Stimulated activated CD4-positive, alpha-beta T cell treated with anti-CD3 and anti-CD28 coated beads, Interleukin-12 subunit alpha, Interleukin-12 subunit beta, amount 100 ng/mL, for 4 hours (primary cell): ENCODE results near the gene EPC2.
"Not testable (repeated sequence)": the region's sequence is repeated elsewhere in the genome, so short reads cannot be mapped to it uniquely, and the experiment has no call there.

Source experiments
- DNase-seq: peaks from one replicate; pipeline ENCODE4 v3.0.0-alpha.2; 2020

The EPC2 gene

GRCh38 chr2:148642112-148642744 lies 2.3 kb upstream of the EPC2 start:
- no peak for DNase-seq

GRCh38 chr2:148642891-148643416 lies 1.6 kb upstream of the EPC2 start:
- no peak for DNase-seq

- no peak for DNase-seq
Measured at GRCh38 chr2:148643421-148643820, 1.1 kb upstream of the EPC2 start.

DNA sequence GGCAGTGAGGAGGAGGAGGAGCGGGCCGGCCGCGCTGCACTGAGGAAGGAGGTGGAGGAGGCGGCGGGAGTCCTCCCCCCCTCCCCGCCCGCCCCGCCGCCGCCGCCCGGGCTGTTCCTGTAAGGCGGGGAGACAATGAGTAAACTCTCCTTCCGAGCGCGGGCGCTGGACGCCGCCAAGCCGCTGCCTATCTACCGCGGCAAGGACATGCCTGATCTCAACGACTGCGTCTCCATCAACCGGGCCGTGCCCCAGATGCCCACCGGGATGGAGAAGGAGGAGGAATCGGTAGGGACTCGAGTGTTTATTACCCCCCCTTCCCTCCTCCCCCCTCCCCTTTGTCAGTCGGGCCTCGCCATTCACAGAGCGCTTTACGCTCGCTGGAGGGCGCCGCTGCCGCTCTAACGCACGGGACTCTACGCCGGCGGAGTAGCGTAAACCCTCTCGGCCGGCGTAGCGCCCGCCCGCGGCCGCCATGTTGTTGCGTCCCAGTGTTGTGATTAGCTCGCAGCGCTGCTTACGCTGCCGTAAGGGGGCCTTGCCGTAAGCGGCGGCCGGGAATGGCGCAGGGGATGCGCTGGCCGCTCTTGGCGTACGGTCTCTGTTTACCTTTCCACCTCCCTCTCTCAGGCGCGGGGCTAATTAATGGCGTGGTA lies 460 bp downstream of the EPC2 start:
- DNase-seq, result peak; percentile 94

GRCh38 chr2:148645539-148646230 lies 1.1 kb downstream of the EPC2 start:
- DNase-seq, result peak; percentile 25

DNA sequence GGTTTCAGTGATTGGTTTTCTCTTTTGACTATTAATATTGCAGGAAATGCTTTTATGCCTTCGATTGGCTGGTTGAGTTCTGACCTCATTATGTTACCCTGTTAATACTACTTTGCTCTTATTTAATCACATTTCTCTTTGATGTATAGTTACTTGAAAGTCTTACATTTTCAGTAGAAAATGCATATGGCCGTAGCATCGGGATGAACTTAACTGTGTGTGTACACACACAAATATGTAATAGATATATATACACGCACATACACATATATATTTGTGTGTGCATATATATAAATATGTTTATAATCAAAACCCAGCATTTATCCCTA lies 1.6 kb downstream of the EPC2 start:
- DNase-seq, result no peak

DNA sequence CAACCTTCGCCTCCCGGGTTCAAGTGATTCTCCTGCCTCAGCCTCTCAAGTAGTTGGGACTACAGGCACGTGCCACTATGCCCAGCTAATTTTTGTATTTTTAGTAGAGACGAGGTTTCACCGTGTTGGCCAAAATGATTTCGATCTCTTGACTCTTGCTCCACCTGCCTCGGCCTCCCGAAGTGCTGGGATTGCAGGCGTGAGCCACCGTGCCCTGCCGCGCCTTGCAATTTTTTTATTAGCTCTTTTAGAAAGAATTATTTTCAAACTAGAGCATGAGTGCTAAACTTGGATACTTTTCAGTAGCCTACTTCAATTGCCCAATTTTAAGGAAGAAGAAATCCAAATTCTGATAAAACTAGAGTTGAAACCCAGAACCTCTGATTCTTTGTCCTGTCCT lies 3.2 kb downstream of the EPC2 start:
- DNase-seq, result not testable (repeated sequence)

DNA sequence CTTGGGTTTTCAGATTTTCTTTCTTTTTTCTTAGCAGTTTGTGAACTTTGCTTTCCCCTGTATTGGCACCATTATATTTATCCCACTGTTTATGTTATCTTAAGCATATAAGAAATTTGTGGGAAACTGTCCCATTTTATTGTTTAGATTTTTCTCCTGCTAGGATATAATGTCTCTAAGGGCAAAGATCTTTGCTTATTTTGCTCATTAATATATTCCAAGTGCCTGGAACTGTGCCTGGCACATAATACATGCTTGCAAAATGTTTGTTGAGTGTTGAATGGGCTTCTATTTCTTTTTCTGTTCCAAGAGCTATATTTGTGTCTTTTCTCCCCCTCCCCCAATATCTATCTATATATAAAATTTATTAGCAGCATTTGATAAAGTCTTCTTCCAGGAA lies 5.4 kb downstream of the EPC2 start:
- DNase-seq, result no peak

- no peak for DNase-seq
Measured at GRCh38 chr2:148650881-148651280, 6.3 kb downstream of the EPC2 start.

- DNase-seq, result no peak
Measured at GRCh38 chr2:148651972-148652371, 7.4 kb downstream of the EPC2 start.

- DNase-seq, result no peak
Measured at GRCh38 chr2:148653437-148653836, 8.9 kb downstream of the EPC2 start.

DNA sequence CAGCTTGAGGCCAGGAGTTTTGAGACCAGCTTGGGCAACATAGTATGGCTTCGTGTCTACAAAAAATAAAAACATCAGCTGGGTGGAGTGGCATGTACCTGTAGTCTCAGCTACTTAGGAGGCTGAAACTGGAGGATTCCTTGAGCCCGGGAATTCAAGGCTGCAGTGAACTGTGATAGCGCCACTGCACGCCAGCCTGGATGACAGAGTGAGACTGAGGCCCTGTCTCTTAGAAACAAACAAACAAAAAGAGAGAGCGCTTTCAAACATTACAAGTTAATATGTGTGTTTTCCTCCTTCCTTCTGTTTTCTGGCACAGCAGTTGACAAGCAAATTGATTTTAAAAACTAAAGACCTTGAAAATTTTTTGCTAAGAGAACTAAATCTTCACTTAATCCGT lies 9.9 kb downstream of the EPC2 start:
- DNase-seq, result no peak

DNA sequence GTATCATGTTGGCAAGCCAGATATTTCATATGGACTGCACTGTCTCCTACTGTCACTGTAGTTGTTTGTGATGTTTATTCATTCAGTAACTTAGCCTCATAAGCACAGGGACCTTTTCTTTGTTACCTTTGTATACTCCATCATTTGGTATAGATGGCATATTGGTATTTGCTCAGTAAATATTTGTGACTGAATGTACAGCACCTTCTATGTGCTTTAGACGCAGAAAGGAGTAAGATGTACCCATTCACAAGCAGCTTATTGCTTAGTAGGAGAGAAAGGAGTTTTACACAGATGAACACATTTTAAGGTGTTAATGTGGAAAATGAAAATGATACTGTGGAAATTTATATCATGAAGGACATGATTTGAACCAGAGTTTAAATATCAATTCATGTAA lies 12.0 kb downstream of the EPC2 start:
- DNase-seq, result no peak

DNA sequence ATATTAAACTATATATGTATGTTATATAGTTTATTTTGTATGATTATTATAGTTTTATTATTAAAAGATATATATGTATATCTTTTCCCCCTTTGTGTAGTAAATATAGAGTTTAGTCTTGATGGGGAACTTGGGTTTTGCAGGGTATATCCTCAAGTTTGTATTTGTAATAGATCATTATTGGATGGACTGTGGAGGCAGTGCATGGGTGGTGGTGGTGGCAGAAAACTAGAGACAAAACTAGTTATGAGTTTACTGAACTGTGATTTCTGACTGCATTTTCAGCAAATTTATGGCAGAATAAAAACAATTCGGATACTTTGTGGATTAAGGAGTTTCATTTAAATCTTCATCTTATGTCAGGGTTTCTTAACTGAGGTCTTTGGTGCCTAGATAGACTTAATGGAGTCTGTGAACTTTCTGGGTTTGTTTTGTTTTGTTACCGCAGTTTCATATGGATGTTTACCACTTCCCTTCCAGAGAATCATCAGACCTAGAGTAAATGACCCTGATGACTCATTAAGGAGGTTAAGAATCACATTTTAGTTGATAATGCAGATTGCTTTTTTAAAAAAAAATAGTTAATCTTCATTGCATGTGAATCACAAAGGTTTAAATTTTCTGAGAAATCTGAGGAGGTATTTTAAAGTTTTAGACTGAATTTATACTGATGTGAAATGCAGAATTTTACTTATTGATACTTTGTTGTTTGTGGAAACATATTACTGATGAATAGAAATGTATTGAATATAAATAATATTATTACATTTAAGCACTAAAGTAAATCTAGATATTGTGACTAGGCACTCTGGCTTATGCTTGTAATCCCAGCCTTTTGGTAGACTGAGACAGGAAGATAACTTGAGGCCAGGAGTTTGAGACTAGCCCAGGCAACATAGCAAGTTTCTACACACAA lies 14.5 kb downstream of the EPC2 start:
- DNase-seq, result no peak

DNA sequence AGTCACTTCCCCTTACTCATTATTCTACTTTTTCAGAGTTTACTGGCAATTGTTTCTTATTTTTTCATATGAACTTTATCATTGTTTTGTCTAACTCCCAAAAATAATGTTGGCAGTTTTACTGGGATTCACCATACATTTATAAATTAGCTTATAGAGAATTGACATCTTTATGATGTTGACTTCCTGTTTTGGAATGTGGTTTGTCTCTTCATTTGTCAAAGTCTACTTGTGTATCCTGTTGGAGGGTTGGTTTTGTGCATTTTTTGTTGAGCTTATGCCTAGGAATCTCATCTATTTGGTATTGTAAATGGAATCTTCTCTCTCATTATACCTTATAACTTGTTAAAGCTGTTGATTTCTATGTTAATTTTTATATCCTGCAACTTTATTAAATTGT lies 16.4 kb downstream of the EPC2 start:
- no peak for DNase-seq

- DNase-seq, result not testable (repeated sequence)
Measured at GRCh38 chr2:148662332-148662731, 17.8 kb downstream of the EPC2 start.

GRCh38 chr2:148664229-148664628 lies 19.7 kb downstream of the EPC2 start:
- no peak for DNase-seq

DNA sequence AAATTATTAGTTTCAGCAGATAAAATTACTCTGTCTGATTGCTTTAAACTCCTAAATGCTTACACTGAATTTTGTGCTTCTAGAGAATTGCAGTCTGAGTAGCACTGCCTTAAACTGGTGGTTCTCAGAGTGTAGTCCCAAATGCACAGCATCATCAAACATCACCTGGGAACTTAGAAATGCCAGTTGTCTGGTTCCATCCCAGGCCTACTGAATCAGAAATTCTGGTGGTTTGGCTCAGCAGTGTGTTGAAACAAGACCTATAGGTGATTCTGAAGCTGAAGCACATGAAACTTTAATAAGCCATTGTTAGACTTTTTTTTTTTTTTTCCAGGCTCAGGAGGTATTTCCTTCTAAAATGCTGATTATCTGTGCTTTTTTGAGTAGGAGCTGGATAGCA lies 22.0 kb downstream of the EPC2 start:
- no peak for DNase-seq

DNA sequence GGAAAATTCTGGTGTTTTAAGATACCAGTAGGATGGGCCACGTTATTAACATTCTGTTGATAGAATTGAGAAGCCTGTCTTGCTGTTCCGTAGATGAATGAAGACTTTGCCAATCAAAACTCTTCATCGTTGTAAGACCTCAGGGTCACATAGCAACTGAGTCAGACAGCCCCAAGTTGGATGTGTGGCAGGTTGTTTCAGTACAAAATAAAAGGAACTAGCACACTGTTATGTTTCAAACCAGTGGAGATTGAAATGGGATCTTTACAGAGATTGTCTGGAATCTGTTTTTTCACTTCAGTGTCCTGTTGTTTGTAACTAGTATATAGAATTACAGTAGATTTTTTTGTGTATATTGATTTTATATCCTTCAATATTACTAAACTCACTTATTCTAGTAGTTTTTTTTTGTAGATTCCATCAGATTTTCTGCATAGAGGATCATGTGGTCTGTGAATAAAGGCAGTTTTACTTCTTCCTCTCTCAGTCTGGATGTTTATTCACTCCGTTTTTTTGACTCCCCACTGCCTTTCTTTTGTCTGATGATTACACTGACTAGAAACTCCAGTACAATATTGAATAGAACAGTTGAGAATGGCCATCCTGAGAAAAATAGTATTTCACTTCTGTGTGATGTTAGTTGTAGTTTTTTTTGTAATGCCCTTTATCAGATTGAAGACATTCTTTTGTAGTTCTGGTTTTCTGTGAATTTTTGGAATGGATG lies 22.7 kb downstream of the EPC2 start:
- DNase-seq, result no peak

- no peak for DNase-seq
Measured at GRCh38 chr2:148670773-148671172, 26.2 kb downstream of the EPC2 start.

GRCh38 chr2:148674063-148675020 lies 29.8 kb downstream of the EPC2 start:
- DNase-seq, result no peak
